Muscle of leg (tissue), 11 donors: ENCODE data around the gene FAM107B. TPM values are rescaled to one million over a fixed set of nuclear protein-coding genes. Genes with fewer than 3 reads are reported as not detected.

Experiments
- DNase-seq: peaks from one replicate; pipeline ENCODE4 v3.0.0; 2013
- H3K27ac ChIP-seq: one replicate; pipeline ENCODE4 v1.5.1; 2013; ENCODE audit warnings: mild to moderate bottlenecking, low read length, control low read depth
- H3K27me3 ChIP-seq: one replicate; pipeline ENCODE4 v1.6.1; 2013; ENCODE audit warnings: low read length; ENCODE audit not compliant: control insufficient read depth, insufficient read depth
- H3K36me3 ChIP-seq: one replicate; pipeline ENCODE4 v1.6.1; 2013; ENCODE audit warnings: low read length; ENCODE audit not compliant: control insufficient read depth, insufficient read depth
- H3K4me1 ChIP-seq: one replicate; pipeline ENCODE4 v1.6.1; 2013; ENCODE audit warnings: low read length; ENCODE audit not compliant: control insufficient read depth, insufficient read depth
- H3K4me3 ChIP-seq: one replicate; pipeline ENCODE4 v1.5.1; 2013; ENCODE audit warnings: low read length, control low read depth
- H3K9me3 ChIP-seq: replicated peaks from 2 replicates; pipeline ENCODE4 v1.6.1; 2013; ENCODE audit warnings: low read depth, low read length; ENCODE audit not compliant: control insufficient read depth
- WGBS: methylation state at CpG from one replicate; pipeline ENCODE4 v1.1.5; 2013; ENCODE audit warnings: missing lambda C conversion rate; ENCODE audit not compliant: insufficient coverage; 5-methylcytosine and 5-hydroxymethylcytosine counted together
- polyA plus RNA-seq, 8 donors: library from polyadenylated mRNA; unstranded; fragments of 120-200 nt; gene quantifications; one replicate each; pipeline versions ENCODE4 v1.2.1 to v1.2.3, GENCODE V29; 2013; ENCODE audit warnings: inconsistent platforms in 1 of 8, low replicate concordance in 1 of 8; ENCODE audit not compliant: insufficient read length in 8 of 8, insufficient read depth in 1 of 8
- total RNA-seq: library from RNA; stranded (reverse); fragments of 120-200 nt; gene quantifications from one replicate; pipeline ENCODE4 v1.2.4, GENCODE V29; 2013

Gene FAM107B
- total and polyA plus RNA-seq, 9 donors, result 13.5 to 32.4 (median 18.7) TPM

DNA sequence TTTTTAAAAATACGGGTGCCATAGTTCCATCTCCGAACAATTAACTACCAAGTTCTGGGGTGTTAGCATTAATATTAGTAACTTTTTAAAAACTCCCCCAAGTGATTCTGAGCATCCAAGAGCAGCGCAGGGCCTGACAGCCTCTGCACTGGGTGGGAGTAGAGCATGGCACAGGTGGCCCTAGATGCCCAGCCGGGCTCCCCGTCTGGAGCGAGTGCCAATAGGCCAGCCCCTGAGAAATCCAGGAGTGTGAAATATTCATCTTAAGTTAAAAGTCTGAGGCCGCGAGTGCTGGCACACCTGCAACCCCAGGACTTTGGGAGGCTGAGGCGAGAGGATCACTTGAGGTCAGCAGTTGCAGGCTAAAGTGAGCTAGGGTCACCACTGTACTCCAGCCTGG, 16.2 kb downstream of the FAM107B start:
- H3K9me3 ChIP-seq, result no peaks in the 10 kb centered on the region
- WGBS, result 84% methylated on average over 7 of the region's 9 CpGs
- peaks cover 4% of the 10 kb centered on the region for H3K27me3 ChIP-seq
- no peak for DNase-seq
- H3K36me3 ChIP-seq, result no peaks in the 10 kb centered on the region
- H3K4me3 ChIP-seq, result no peak overlapping the region
- no peak overlapping the region for H3K27ac ChIP-seq
- H3K4me1 ChIP-seq, result no peaks in the 10 kb centered on the region

DNA sequence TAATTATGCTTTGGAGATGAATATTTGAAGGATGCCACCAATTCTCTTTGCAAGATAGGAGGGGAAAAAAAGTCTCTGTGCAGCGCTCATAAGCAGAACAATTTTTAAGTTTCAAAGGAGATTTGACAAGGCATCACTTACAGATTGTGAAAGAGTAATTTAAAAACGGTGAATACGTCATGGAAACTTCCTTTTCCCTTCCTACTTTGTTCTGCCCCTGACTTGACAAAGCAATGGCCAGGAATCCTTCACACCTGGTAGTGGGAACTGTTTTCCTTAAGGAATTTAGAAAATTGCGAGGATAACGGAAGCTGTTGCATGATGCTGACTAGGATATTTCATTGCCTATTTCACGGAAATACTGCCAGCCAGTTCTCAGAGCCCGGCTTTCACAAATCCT, 16.7 kb downstream of the FAM107B start:
- DNase-seq, result no peak
- Histone ChIP-seq H3K9me3 (no peaks in the 10 kb centered on the region), H3K36me3 (no peaks in the 10 kb centered on the region), H3K4me1 (no peaks in the 10 kb centered on the region), H3K4me3 (no peak overlapping the region), H3K27ac (no peak overlapping the region), H3K27me3 (peaks cover 4% of the 10 kb centered on the region)
- WGBS, result 59% methylated on average over 4 of the region's 7 CpGs

DNA sequence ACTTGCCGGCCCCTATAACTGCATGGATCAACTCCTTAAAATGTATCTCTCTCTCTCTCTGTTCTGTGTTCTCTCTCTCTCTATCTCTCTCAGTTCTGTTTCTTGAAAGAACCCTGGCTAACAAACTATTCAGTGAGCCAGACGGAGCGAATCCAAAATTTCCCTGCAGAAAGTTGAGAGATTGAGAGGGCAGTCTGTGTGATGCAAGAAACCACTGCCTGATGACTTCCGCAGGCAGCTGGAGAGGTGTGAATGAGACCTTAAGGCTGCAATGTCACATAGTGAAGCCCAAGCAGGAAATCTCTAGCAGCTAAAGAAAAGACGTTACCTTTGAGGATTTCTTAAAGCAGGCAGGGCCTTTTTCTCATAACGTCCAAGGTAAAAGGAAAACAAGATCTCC, 17.3 kb downstream of the FAM107B start:
- no peaks in the 10 kb centered on the region for H3K36me3 ChIP-seq
- DNase-seq, result peak; percentile 43
- WGBS, result 62% methylated on average over 4 of the region's 6 CpGs
- no peaks in the 10 kb centered on the region for H3K9me3 ChIP-seq
- H3K27me3 ChIP-seq, result peaks cover 4% of the 10 kb centered on the region
- no peak overlapping the region for H3K4me3 ChIP-seq
- H3K27ac ChIP-seq, result no peak overlapping the region
- H3K4me1 ChIP-seq, result peaks cover 2% of the 10 kb centered on the region

DNA sequence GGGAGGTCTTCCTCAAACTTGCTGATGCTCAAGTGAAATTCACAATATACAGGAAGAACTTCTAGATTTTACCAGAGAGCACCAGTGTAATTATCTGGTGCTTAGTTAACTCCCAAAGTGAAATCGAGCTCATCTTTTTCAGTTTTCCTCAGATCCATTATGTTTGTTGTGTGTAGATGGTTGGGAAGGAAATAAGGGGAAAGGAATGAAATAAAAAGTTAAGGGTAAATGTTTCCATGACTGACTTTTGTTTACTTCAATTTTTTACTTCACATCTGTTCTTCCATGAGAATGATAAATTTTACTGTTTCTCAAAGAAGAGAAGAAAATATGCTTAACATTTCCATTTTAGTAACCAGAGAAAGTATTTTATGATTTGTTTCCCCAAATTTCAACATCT, 21.3 kb downstream of the FAM107B start:
- DNase-seq, result peak; percentile 81

DNA sequence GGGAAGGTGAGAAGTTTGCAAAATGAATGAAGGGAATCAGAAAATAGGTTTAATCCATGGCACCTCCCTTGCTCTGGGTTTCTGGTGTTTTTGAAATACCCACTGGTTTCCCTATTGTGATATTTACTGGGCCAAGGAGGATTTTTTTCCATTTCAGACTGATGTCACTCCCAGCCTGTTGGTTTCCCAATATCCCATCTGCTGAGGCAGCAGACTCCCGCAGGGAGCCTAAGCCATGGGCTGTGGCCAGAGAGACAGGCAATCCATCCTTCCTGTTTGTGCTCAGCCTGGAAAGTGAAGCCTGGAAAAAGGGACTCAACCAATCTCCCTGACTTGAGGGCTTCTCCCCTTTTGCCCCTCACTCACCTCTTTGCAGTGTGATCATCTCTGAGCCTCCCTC, 22.8 kb downstream of the FAM107B start:
- Histone ChIP-seq H3K36me3 (no peaks in the 10 kb centered on the region), H3K9me3 (no peaks in the 10 kb centered on the region), H3K27ac (peak overlapping the region; percentile 94), H3K4me3 (no peak overlapping the region), H3K4me1 (peaks cover 39% of the 10 kb centered on the region), H3K27me3 (no peaks in the 10 kb centered on the region)
- peak; percentile 96 for DNase-seq
- WGBS, result no CpG with 5 or more reads among the region's 1 CpG

More for the DNA sequence above, 21.3 kb downstream of the FAM107B start:
- Histone ChIP-seq H3K27me3 (peaks cover 2% of the 10 kb centered on the region), H3K9me3 (no peaks in the 10 kb centered on the region), H3K4me1 (peaks cover 37% of the 10 kb centered on the region), H3K27ac (peak overlapping the region; percentile 39), H3K4me3 (no peak overlapping the region), H3K36me3 (no peaks in the 10 kb centered on the region)
- WGBS, result no CpG with 5 or more reads among the region's 1 CpG

DNA sequence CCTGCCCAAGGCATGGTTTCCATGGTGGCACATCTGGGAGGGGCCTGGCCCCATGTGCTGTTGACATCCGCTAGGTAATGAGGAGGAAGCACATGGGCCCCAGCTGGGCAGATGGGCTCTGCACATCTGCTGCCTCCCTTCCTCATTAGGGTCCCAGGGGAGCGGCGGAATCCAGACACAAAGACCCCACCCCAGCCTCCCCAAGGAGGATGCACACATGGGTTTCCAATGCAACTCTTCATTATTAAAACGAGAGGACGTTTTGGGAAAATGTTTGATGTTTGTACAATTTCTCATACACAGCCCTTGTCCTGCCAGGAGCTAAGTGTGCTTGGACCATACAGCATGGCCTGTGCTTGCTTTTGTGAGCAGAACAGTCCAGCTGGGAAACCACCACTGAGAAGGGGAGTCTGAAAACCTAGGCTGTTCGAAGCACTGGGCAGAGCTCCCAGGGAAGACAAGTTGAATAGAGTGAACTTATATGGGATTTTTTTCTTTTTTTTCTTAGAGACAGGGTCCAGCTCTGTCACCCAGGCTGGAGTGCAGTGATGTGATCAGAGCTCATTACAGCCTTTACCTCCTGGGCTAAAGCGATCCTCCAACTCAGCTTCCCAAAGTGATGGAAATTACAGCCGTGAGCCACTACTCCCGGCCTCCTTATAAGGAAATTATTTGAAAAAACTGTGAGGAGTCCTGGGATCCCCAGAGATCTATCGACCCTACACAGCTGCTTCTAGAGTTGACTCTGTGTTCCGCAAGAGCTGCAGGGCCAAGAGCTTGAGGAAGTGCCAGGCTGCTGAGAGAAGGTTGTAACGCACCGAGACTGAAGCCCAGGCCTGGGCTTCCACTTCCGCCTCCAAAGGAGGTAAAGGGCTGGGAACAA, 23.4 kb downstream of the FAM107B start:
- H3K27ac ChIP-seq, result peak overlapping the region; percentile 94
- no peaks in the 10 kb centered on the region for H3K9me3 ChIP-seq
- no peak overlapping the region for H3K4me3 ChIP-seq
- WGBS, result 0% methylated on average over 4 of the region's 14 CpGs
- no peaks in the 10 kb centered on the region for H3K36me3 ChIP-seq
- H3K4me1 ChIP-seq, result peaks cover 39% of the 10 kb centered on the region
- no peaks in the 10 kb centered on the region for H3K27me3 ChIP-seq
- peak; percentile 97 for DNase-seq

DNA sequence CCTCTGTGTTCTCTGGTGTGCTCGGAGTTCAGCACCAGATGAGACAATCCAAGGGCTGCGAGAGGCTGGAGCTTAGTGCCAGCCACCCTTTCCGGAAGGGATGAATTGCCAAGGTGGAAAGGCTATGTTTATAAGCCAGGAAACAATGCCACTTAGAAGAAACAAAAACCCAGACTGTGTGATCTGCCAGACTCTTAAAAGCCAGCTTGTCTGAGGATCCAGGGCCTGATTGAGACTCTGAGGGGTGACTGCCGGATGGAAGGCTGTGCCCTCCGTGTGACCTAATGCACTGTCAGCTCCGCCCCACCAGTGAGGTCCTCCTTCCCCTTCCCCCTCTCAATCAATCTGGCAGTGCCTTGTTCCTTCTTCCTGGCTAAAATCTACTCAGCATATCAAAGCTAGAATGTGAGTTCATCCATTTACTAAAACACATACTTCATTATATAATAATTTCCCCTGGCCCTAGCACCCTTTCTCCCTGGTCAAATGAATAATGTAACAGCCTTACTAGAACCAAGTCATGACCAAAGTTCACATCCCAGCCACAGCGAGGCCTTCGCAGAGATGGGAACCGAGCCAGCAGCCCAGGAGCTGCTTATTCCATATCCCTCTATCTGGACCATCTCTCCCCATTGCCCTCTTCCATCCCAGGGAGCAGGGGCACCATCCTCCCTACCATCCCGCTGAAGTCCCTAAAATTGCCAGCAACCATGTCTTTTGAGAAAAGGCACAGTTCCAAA, 25.5 kb downstream of the FAM107B start:
- DNase-seq, result peak; percentile 53
- peaks cover 39% of the 10 kb centered on the region for H3K4me1 ChIP-seq
- no peaks in the 10 kb centered on the region for H3K9me3 ChIP-seq
- 50% methylated on average over 7 of the region's 10 CpGs for WGBS
- H3K36me3 ChIP-seq, result no peaks in the 10 kb centered on the region
- peak overlapping the region; percentile 9 for H3K27ac ChIP-seq
- H3K4me3 ChIP-seq, result no peak overlapping the region
- no peaks in the 10 kb centered on the region for H3K27me3 ChIP-seq

DNA sequence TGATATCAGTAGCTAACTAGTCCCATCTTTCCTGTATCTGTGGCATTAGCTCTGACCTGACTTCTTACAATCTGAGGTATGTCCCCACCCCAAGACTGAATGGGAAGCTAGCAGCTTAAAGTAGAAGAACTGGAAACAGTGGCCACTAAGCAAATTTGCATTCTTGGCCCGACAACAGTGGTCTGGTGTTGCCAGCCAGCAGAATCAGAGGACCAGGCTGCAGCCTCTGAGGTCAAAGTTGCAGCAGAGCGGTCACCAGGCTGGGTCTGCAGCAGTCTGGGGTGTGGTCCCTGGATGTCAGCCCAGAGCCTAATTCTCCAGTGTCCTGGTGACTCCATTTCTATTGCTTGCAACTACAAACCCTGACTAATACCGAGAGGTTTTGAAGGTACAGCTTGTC, 26.3 kb downstream of the FAM107B start:
- Histone ChIP-seq H3K4me3 (no peak overlapping the region), H3K27me3 (no peaks in the 10 kb centered on the region), H3K4me1 (peaks cover 39% of the 10 kb centered on the region), H3K36me3 (no peaks in the 10 kb centered on the region), H3K9me3 (no peaks in the 10 kb centered on the region), H3K27ac (no peak overlapping the region)
- WGBS, result 48% methylated on average over 3 of the region's 3 CpGs
- no peak for DNase-seq

DNA sequence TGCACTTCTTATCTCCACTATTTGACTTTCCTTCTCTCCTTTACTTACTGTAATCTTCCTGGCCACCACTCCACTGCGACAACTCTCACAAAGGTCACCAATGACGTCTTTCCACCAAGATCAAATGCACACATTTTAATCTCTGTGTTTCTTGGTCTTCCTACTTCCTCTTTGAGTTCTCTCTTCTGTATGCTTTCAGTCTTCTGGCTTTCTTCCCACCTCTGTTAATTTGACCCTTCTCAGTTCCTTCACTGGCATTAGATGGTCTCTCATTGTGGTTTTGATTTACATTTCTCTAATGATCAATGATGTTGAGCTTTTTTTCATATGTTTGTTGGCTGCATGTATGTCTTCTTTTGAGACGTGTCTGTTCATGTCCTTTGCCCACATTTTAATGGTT, 31.9 kb downstream of the FAM107B start:
- peaks cover 8% of the 10 kb centered on the region for H3K4me1 ChIP-seq
- 69% methylated on average over 2 of the region's 3 CpGs for WGBS
- peak; percentile 34 for DNase-seq
- H3K4me3 ChIP-seq, result no peak overlapping the region
- H3K27ac ChIP-seq, result no peak overlapping the region
- H3K27me3 ChIP-seq, result no peaks in the 10 kb centered on the region
- peaks cover 5% of the 10 kb centered on the region for H3K9me3 ChIP-seq
- H3K36me3 ChIP-seq, result no peaks in the 10 kb centered on the region

DNA sequence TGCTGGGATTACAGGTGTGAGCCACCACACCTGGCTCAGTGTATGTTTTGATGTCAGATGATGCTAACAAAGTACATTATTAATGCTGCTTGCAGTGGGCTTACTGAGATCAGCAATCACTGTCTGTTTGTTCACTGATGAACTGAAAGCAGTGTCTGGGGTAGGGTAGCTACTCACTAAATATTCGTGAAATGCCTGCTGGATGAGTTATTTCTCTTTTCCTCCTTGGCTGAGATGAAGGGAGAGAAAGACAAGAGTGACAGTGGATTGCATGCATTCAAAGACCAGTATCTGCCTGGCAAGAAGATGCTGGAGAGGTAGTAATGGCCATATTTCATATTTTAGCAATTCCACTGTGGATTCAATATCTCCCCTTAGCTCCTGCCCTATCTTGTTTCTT, 32.3 kb downstream of the FAM107B start:
- Histone ChIP-seq H3K36me3 (no peaks in the 10 kb centered on the region), H3K4me3 (no peak overlapping the region), H3K9me3 (peaks cover 5% of the 10 kb centered on the region), H3K27ac (no peak overlapping the region), H3K4me1 (peaks cover 13% of the 10 kb centered on the region), H3K27me3 (no peaks in the 10 kb centered on the region)
- no peak for DNase-seq
- 71% methylated on average over 1 of the region's 1 CpG for WGBS
